Astrocyte of the spinal cord (primary cell): Measurements from ENCODE around the gene CDH12.

Source experiments
- DNase-seq: peaks from one replicate; pipeline ENCODE4 v3.0.0; 2011; ENCODE audit warnings: low read depth, low spot score
- H3K4me3 ChIP-seq: 2 replicates; pipeline ENCODE4 v1.5.1; 2011; ENCODE audit warnings: low read depth, mild to moderate bottlenecking, low read length, moderate library complexity
- in situ Hi-C: cut with HindIII; loops from 2 replicates; pipeline ENCODE4 v1.10.0; 2017; ENCODE audit warnings: low sequenced_read_pairs
- TF ChIP-seq, protein P1 (sequence below): IDR thresholded peaks from 2 replicates; pipeline ENCODE4 v1.5.1; 2012; ENCODE audit warnings: low read depth, mild to moderate bottlenecking, low read length, inconsistent platforms

Gene CDH12

GRCh38 chr5:21701317-21701716 is 1151.8 kb downstream of the CDH12 start:
- no peak for DNase-seq
- TF ChIP-seq, protein P1, sequence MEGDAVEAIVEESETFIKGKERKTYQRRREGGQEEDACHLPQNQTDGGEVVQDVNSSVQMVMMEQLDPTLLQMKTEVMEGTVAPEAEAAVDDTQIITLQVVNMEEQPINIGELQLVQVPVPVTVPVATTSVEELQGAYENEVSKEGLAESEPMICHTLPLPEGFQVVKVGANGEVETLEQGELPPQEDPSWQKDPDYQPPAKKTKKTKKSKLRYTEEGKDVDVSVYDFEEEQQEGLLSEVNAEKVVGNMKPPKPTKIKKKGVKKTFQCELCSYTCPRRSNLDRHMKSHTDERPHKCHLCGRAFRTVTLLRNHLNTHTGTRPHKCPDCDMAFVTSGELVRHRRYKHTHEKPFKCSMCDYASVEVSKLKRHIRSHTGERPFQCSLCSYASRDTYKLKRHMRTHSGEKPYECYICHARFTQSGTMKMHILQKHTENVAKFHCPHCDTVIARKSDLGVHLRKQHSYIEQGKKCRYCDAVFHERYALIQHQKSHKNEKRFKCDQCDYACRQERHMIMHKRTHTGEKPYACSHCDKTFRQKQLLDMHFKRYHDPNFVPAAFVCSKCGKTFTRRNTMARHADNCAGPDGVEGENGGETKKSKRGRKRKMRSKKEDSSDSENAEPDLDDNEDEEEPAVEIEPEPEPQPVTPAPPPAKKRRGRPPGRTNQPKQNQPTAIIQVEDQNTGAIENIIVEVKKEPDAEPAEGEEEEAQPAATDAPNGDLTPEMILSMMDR: no peak
- no peak overlapping the region for H3K4me3 ChIP-seq
- in situ Hi-C loops: no loop called here
